ENCODE data around the gene ANKRD10. TPM values are rescaled to one million over a fixed set of nuclear protein-coding genes. Genes with fewer than 3 reads are reported as not detected.
A peak's percentile ranks its signal among the peaks of the same experiment; 100 is the strongest.

The ANKRD10 gene
- total and polyA plus RNA-seq, 11 donors = 37.7 to 81.3 (median 47.6) TPM

DNA sequence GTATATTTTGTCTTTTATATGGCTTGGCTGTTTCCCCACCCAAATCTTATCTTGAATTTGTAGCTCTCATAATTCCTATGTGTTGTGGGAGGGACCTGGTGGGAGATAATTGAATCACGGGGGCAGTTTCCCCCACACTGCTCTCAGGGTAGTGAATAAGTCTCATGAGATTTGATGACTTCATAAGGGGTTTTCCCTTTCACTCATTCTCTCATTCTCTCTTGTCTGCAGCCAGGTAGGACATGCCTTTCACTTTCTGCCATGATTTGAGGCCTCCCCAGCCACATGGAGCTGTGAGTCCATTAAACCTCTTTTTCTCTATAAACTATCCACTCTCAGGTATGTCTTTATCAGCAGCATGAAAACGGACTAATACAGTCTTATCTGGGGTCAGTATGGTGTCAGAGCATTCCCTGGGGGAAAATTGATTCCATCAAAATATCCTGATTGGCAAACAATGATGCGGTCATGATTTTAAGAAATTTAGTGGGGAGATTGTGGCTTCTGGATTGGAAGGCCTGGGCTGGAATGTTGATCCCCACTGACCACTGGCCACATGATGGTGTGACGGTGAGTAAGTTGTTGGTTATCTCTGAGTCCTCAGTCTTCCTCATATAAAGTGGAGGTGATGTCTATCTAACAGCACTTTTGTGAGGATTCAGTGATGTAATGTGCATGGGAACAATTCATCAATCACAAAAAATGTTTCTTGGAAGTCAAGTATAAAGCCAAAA is 27.5 kb upstream of the ANKRD10 start:
- peaks cover 0 to 19% (median 6%) of the 10 kb centered on the region in 12 donors for H3K4me1 ChIP-seq
- TF ChIP-seq POLR2A (IDR thresholded peaks at IDR 0.05) (no peak), CTCF (IDR thresholded peaks at IDR 0.05) (no peak)
- DNase-seq (no peak), ATAC-seq (no peak)
- no peaks in the 10 kb centered on the region for H3K27me3 ChIP-seq
- H3K4me3 ChIP-seq = no peak overlapping the region
- intact Hi-C loops (cut with DNase I) = loop anchor here in 6 of 10 donors (5.0 to 10.0 kb wide), 5 partner anchors 62 to 262 kb away; no protein-coding TSS in a partner anchor
- 70 to 80% (median 74%) methylated on average over 4 of the region's 4 CpGs for WGBS, 4 donors
- H3K36me3 ChIP-seq = no peaks in the 10 kb centered on the region
- H3K27ac ChIP-seq = no peak overlapping the region
- H3K9me3 ChIP-seq = no peaks in the 10 kb centered on the region

GRCh38 chr13:110938662-110939421 is 24.0 kb upstream of the ANKRD10 start:
- Histone ChIP-seq H3K9me3 (peaks cover 0 to 13% (median 4%) of the 10 kb centered on the region in 12 donors), H3K4me3 (no peak overlapping the region), H3K27me3 (no peaks in the 10 kb centered on the region), H3K4me1 (peaks cover 0 to 10% (median 0%) of the 10 kb centered on the region in 12 donors), H3K27ac (no peak overlapping the region), H3K36me3 (no peaks in the 10 kb centered on the region)
- no peak for DNase-seq
- 77 to 86% (median 83%) methylated on average over 13 of the region's 13 CpGs for WGBS, 4 donors
- intact Hi-C loops (cut with DNase I) = no loop called here
- no peak for TF ChIP-seq POLR2A (IDR thresholded peaks at IDR 0.05)
- no peak for TF ChIP-seq CTCF (IDR thresholded peaks at IDR 0.05)
- no peak for ATAC-seq

DNA sequence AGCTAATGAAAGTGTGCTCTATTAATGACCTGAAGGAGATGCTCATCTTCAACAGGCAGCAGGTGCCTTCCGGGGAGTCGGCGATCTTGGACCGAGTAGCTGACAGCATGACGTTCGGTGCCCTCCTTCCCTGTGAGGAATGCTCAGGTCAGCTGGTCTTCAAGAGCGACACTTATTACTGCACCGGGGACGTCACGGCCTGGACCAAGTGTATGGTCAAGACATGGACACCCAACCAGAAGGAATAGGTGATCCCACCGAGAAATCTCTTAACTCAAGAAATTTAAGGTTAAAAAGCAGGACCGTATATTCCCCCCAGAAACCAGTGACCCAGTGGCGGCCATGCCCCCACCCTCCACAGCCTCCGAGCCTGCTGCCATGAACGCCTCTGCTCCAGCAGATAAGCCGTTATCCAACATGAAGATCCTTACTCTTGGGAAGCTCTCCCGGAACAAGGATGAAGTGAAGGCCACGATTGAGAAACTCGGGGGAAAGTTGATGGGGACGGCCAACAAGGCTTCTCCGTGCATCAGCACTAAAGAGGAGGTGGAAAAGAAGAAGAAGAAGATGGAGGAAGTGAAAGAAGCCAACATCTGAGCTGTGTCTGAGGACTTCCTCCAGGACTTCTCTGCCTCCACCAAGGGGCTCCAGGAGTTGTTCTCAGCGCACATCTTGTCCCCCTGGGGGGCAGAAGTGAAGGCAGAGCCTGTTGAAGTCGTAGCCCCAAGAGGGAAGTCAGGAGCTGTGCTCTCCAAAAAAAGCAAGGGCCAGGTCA is 22.8 kb upstream of the ANKRD10 start:
- H3K4me1 ChIP-seq = peaks cover 0 to 8% (median 0%) of the 10 kb centered on the region in 12 donors
- TF ChIP-seq POLR2A (IDR thresholded peaks at IDR 0.05) (no peak), CTCF (IDR thresholded peaks at IDR 0.05) (no peak)
- H3K4me3 ChIP-seq = no peak overlapping the region
- ATAC-seq = peak in 2 of 4 donors; percentile 9 to 52
- H3K36me3 ChIP-seq = no peaks in the 10 kb centered on the region
- H3K27me3 ChIP-seq = no peaks in the 10 kb centered on the region
- intact Hi-C loops (cut with DNase I) = no loop called here
- 89 to 93% (median 91%) methylated on average over 23 of the region's 23 CpGs for WGBS, 4 donors
- peaks cover 0 to 24% (median 15%) of the 10 kb centered on the region in 12 donors for H3K9me3 ChIP-seq
- no peak for DNase-seq
- H3K27ac ChIP-seq = no peak overlapping the region

Data from heart left ventricle (tissue), 16 donors.